ENCODE results near the gene KCNJ2.

KCNJ2 gene

GRCh38 chr17:70168977-70169708, at the start of gene KCNJ2:
TSS of gene KCNJ2 (plus strand) at chr17:70169532. CDS start at chr17:70175040, 5,508 bp downstream.
- DNase-seq, result peak; percentile 24

DNA sequence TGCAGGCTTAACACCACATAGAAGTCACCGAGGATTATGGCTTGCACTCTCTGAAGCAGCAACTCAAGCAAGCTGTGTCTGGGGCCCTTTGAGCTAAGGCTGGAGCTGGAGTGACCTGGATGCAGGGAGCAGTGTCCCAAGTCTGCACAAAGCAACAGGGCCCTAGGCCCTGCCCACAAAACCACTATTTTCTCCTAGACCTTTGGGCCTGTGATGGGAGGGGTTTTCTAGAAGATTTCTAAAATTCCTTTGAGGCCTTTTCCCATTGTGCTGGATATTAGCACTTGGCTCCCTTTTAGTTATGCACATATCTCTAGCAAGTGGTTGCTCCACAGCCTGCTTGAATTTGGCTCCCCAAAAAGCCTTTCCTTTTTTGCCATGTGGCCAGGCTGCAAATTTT, 49.8 kb upstream of the KCNJ2 start:
- DNase-seq, result no peak

- DNase-seq, result no peak
Observed at GRCh38 chr17:70119983-70120382, 49.3 kb upstream of the KCNJ2 start.

GRCh38 chr17:70120425-70120824, 48.9 kb upstream of the KCNJ2 start:
- DNase-seq, result no peak

DNA sequence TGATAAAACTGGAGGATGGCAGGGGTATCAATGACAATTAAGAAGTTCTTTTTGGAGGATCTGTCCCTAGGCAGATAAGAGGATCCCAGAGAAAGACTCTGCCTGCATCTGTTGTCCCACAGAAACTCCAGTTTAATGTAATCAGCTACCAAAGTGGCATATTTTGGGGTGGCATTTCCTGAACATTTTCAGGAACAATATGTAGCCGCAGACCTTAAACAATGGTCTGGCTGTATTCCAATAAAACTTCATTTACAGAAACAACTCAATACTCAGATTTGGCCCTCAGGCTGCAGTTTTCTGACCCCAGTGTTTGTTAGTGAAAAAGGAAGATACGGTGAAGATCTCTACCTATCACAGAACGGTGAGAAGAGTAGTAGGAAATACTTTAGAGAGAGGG, 48.2 kb upstream of the KCNJ2 start:
- no peak for DNase-seq

GRCh38 chr17:70123193-70123592, 46.1 kb upstream of the KCNJ2 start:
- no peak for DNase-seq

DNA sequence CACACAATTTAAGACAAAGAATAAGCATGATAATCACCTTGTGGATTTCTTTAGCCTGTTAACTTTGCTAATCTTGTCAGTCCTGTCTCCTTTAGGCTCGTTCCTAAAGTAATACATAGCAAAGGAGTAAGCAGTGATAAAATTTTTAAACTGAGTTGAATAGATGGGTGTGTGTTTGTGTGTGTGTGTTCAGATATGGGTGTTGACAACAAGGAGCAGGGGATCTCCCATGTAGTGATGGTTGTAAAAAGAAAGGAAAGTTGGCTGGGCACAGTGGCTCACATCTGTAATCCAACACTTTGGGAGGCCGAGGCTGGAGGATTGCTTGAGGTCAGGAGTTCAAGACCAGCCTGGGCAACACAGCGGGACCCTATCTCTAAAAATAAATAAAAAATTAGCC, 44.6 kb upstream of the KCNJ2 start:
- no peak for DNase-seq

DNA sequence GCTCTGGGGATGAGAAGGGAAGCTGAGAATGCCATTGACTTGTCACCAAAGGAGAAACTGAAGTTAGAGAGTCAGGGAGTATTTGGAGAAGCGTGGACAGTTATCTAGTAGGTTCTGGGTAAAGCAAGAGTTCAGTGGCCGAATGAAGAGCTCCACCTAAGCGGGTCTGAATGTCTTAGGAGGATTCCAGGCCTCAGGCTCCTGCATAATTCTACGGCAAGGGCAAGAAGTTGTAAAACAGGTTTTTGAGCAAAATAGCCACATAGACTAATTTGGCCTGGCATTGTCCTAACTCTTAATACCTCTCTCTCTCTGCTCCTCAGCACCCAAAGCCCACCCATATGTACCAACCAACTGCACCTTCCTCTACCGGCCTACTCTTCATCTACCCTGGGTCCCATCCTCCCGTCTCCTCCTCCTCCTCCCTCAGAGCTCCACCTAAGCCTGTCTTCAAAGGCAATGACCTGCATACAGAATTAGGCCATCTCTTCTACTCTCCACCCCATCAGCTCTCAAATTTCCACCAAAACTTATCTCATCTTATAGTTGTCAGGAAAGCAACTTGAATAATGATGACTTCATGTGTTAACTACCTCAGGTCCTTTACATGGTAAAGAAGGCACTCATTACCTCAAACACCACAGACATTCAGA, 42.0 kb upstream of the KCNJ2 start:
- no peak for DNase-seq

- DNase-seq, result no peak
Observed at GRCh38 chr17:70128727-70129238, 40.5 kb upstream of the KCNJ2 start.

DNA sequence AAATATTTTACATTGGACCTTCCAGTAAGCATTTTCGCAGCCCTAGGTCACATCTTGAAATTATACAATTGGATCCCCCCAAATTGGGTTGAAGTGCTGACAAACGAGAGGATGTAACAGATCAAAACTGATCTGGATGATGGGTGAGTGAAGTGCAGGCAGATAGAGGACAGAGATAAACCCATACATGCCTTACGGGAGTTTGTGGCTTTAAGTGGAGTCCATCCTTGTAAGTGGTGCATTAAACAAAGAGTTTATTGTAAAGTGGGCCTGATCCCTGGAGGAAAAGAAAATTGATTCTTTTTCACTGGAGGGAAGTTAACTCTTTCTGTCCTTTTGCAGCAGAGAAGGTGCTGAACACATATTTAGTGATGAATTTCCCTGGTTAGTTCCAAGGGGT, 39.0 kb upstream of the KCNJ2 start:
- no peak for DNase-seq

DNA sequence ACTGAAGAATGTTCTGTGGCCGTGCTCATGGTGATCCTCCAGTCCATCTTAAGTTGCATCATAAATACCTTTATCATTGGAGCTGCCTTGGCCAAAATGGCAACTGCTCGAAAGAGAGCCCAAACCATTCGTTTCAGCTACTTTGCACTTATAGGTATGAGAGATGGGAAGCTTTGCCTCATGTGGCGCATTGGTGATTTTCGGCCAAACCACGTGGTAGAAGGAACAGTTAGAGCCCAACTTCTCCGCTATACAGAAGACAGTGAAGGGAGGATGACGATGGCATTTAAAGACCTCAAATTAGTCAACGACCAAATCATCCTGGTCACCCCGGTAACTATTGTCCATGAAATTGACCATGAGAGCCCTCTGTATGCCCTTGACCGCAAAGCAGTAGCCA, 36.8 kb upstream of the KCNJ2 start:
- no peak for DNase-seq

- no peak for DNase-seq
Observed at GRCh38 chr17:70134042-70134441, 35.3 kb upstream of the KCNJ2 start.

GRCh38 chr17:70134777-70135176, 34.6 kb upstream of the KCNJ2 start:
- DNase-seq, result no peak

GRCh38 chr17:70136131-70136530, 33.2 kb upstream of the KCNJ2 start:
- no peak for DNase-seq

- DNase-seq, result no peak
Observed at GRCh38 chr17:70137451-70138230, 31.7 kb upstream of the KCNJ2 start.

GRCh38 chr17:70138291-70138865, 31.0 kb upstream of the KCNJ2 start:
- DNase-seq, result no peak

DNA sequence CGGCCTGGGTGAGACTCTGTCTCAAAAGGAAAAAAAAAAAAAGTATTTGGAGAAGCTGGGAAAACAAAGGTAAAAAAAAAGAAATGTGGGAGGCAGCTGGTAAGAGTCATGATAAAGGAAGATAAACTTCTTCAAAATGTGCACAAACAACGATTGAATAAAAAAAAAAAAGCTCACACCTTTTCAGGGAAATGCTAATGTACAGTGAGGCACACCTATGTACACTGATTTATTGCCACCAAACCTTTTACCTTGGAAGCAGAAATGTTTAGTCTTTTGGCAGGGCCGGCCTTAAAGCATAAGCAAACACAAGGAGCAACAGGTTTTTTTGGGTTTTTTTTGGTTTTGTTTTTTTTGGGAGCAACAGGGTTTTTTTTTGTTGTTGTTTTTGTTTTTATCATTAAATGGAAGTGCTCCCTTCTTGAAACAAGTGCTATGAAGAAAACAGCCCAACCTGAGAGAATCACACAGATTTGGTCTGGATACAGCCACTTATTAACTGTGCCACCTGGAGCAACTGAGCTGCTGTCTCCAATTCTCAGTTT, 29.8 kb upstream of the KCNJ2 start:
- DNase-seq, result no peak

DNA sequence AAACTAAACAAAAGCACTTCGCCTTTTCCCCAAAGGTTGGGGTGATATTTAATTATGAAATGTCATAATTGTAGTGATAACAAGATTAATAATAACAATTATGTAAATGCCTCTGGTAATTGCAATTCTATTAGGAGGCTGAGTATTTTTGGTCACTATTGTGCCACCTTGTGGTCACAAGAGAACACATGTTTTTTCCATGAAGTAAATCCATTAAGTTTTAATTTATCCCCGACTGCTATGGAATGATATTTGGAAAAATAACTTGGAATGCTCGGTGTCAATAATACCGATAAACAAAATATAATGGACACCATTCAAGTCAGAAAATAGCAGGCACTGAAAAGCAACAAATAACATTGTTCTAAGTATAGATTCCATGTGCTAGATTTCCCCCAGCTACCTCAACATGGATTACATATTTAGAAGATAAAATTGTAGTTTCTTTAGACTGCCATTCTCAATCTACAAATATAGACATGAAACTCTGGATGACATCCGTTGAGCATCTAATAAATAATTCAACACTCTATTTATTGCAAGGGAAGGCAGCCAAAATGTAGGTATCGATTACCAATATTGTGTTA, 25.0 kb upstream of the KCNJ2 start:
- DNase-seq, result no peak

GRCh38 chr17:70153210-70153609, 16.1 kb upstream of the KCNJ2 start:
- DNase-seq, result no peak

GRCh38 chr17:70157151-70157550, 12.2 kb upstream of the KCNJ2 start:
- no peak for DNase-seq

DNA sequence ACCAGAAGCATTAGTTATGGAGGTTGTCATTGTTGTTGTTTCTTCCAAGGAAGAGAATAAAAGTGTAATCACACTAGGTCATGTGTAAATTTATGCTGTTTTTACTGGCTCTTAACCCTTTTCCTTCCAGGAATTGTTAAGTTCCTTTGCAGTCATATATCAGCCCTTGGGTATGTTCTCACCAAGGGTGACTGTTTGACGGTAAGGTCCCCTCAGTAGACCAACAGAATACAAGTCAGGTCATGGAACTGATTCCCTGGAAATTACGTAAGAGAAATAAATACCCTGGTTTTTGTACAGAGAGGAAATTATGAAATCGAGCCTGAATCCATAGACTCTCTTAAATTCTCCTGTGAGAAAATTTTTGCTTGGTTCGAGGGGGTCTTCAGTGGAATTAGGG, 11.2 kb upstream of the KCNJ2 start:
- DNase-seq, result no peak

- DNase-seq, result no peak
Observed at GRCh38 chr17:70158591-70158990, 10.7 kb upstream of the KCNJ2 start.

DNA sequence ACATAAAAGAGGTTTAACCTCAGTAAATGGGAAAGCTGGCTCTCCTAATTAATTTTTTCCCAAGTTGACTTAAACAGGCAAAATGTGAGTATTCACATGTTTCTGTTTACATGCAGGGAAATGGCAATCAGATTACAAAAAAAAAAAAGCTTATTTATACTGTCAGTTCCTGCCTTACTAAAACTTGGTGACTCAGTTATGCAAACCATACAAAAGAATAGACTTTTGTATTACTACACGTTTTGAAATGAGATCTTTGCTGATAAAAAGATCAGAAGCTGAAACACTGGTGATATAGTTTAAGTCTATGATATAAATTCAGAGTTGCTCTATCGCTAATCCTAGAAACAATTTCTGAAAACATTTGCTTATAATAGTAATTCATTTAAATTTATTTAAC, 9.4 kb upstream of the KCNJ2 start:
- DNase-seq, result no peak
